Measurements from ENCODE around the gene ZBTB32.

ZBTB32 gene

GRCh38 chr19:35696835-35697234, 7.5 kb upstream of the ZBTB32 start:
- DNase-seq, result no peak

DNA sequence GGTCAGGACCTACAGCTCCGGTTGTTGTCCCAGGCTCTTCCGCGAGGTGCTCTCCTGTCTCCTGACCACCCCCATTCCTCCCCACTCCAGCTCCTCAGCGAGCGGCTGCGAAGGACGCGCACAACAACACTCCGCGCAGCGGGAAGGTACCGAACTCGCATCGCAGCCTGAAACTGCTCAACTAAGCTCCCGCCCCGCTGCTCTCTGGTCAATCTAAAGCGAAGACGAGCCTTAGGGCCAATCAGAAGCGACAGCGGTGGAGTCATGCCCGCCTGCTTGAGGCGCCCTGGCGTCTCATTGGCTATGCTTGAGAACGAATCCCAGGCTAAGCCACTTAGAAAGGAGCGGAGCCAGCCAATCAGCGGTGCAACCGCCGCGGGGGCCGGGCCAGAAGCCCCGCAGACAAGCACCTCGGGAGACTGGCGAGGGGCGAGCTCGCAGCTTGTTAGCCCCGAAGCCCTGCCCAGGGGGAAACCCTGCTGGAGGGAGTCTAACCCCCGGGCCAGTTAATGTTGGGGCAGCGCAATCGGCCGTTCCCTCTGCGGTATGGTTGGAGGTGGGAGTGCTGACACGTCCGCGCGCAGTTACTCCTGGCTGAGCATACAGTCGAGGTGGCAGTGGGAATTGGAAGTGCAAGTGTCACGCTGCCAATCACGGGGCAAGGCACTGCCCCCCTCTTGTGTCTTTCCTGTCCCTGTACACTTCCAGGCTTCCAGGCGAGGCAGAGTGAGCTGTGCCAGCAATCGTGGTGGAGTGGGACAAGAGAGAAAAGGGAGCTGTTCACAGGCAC, 1.9 kb upstream of the ZBTB32 start:
- peak; percentile 97 for DNase-seq

GRCh38 chr19:35703343-35703742, 1.0 kb upstream of the ZBTB32 start:
- DNase-seq, result no peak

GRCh38 chr19:35708391-35708790, 4.0 kb downstream of the ZBTB32 start:
- no peak for DNase-seq

DNA sequence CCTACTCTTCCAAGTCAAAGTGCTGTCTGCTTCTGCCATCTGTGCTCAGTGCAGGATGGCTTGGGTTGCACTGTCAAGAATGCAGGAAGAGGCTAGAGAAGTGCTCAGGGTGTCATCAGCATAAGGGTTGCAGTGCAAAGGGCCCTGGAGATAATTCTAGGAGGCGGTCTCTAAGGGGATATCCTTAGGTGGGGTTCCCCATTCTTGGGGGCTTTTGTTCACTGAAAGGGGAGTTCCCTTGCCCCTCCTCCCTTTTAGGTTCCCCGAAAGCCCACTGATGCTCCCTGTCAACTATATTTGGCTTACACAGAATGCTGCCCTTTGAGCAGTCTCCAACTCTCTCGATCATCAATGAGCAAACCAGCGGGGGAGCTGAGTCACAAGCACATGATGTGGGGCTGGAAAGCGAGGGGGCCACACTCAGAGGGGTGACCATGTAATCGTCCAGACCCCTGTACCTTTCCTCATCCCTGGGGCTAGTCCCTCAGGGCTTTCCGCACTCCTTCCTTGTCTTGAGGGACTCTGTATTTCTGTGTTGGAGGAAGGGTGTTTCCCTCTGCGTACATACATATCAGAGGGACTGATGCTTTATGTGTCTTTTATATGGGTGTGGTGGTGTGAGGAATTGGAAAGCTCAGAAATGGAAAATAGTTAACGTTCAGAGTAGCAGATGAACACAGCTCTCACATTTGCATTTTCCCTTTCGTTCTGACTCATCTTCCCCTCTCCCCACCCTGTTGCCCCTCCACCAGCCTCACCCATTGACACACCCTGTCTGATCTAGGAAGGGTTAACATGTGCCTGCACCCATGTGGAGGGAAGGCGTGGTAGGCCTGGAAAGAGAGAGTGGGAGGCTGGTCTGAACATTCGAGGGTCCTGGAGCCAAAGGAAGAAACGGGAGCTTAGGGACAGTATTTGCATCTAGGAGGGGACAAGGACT, 6.7 kb downstream of the ZBTB32 start:
- DNase-seq, result no peak

- DNase-seq, result no peak
Observed at GRCh38 chr19:35712567-35713505, 8.5 kb downstream of the ZBTB32 start.

DNA sequence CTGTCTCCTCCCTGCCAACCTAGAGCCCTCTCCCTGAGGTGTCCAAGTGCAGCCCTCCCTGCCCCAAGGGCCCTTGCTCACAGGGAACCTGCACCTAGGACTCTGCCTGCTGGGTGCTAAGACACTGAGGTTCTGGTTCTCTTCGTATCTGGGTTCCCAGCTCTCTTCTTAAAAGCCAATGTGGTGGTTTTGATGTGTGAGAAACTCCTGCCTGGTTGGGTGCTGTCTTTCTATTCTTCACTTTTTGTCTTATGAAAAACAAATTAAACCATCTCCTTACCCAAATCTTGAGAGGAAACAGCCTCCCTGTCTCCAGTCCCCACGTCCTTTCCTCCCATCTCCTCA, 9.1 kb downstream of the ZBTB32 start:
- no peak for DNase-seq

DNA sequence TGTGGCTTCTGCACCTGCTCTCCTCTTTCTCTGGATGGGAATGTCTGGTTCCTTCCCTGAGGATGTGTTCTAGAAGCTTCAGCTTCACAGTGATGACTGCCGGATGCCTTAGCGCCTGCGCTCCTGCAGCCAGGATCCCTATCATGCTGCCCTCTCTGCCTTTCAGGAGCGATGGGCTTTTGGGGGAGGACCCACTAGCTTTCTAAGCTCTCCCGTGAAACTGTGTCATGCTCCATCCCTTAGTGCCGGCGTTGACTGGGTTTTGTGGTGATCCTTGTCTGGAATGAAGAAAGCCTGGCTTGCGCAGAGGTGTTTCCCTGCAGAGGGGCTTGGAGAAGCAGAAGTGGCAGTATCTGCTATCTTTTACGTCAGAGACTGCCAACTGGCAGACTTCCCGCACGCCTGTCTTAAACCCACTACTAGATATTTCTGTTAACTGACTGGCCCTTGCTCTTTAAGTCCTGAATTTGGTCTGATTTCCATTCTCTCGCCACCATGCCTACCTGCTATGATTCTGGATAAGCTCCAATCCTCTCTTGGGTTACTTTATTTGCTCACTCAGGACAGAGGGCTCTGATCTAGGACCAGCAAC, 9.6 kb downstream of the ZBTB32 start:
- DNase-seq, result no peak

DNA sequence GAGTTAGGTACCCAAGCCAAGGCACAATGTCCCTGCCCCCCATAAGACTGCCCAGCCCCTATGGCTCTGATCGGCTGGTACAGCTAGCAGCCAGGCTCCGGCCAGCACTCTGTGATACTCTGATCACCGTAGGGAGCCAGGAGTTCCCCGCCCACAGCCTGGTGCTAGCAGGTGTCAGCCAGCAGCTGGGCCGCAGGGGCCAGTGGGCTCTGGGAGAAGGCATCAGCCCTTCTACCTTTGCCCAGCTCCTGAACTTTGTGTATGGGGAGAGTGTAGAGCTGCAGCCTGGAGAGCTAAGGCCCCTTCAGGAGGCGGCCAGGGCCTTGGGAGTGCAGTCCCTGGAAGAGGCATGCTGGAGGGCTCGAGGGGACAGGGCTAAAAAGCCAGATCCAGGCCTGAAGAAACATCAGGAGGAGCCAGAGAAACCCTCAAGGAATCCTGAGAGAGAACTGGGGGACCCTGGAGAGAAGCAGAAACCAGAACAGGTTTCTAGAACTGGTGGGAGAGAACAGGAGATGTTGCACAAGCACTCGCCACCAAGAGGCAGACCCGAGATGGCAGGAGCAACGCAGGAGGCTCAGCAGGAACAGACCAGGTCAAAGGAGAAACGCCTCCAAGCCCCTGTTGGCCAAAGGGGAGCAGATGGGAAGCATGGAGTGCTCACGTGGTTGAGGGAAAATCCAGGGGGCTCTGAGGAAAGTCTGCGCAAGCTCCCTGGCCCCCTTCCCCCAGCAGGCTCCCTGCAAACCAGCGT, 10.4 kb downstream of the ZBTB32 start:
- DNase-seq, result no peak

DNA sequence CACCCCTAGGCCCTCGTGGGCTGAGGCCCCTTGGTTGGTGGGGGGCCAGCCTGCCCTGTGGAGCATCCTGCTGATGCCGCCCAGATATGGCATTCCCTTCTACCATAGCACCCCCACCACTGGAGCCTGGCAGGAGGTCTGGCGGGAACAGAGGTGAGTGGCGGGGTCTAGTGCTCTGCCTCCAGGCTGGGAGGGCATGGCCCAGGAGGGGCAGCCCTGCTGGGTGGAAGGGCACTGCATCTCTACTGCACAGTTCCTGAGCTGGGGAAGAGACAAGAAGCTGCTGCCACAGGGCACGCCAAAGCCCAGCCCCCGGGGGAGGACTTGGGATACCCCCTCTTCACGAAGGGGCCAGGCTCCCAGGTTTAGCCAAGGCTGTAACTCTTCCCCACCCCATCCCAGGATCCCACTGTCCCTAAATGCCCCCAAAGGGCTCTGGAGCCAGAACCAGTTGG, 11.0 kb downstream of the ZBTB32 start:
- no peak for DNase-seq

DNA sequence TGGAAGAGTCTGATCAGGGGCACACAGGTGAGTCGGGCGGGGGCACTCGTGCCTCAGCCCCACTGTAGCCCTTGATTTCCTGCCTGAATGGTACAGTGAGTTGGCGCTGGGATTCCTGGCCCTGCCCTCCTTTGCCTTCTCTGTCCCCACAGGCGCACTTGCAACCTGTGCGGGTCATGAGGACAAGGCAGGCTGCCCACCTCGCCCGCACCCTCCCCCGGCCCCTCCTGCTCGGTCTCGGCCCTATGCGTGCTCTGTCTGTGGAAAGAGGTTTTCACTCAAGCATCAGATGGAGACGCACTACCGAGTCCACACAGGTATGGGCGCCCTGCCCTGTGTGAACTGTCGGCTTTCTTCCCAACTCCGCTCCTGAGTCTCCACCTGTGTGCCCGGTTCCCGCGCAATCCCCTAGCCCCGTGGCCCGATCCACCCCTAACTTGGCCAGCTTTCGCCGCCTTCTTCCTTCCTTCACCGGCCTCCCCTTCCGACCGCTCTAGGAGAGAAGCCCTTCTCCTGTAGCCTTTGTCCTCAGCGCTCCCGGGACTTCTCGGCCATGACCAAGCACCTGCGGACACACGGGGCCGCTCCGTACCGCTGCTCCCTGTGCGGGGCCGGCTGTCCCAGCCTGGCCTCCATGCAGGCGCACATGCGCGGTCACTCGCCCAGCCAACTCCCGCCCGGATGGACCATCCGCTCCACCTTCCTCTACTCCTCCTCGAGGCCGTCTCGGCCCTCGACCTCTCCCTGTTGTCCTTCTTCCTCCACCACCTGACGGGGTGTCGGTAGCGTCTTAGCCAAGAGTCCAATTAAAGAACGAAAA, 11.8 kb downstream of the ZBTB32 start:
- DNase-seq, result no peak

- peak; percentile 81 for DNase-seq
Observed at GRCh38 chr19:35716801-35717664, 12.7 kb downstream of the ZBTB32 start.

- DNase-seq, result peak; percentile 97
Observed at GRCh38 chr19:35717665-35718344, 13.4 kb downstream of the ZBTB32 start, which contains the start of gene KMT2B. Gene KMT2B (plus strand): TSS chr19:35718003. CDS start chr19:35718019, 16 bp downstream.

DNA sequence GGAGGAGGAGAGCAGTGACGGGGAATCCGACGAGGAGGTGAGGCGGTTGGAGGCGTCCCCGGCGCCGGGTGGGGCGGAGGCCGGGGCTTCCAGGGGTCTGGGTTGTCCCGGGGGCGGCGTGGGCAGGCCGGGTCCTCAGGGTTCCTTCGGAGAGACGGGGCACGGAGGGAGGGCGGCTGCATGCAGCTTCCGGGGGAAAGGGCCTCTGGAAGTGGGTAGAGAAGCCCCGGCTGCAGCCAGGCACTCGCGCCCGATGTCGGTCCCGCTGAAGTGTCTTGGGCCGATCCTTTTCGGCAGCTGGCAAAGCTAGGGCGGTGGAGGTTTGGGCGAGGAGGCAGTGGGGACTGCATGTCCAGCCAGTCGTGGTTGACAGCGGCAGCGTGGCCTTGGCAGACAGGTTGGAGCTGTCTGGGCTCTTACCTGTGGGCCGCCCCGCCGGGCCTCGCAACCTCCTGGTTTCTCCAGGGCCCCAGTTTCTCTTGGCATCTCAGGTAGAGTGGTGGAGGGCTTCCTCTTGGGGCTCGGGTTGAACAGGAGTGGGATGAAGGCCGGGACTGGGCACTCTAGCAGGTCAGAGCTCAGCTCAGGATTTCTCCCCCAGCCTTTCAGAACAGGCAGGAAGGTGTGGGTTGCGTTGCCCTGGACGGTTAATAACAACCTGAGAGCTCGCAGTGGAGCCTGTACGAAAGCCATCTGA, 14.1 kb downstream of the ZBTB32 start:
- peak; percentile 19 for DNase-seq

DNA sequence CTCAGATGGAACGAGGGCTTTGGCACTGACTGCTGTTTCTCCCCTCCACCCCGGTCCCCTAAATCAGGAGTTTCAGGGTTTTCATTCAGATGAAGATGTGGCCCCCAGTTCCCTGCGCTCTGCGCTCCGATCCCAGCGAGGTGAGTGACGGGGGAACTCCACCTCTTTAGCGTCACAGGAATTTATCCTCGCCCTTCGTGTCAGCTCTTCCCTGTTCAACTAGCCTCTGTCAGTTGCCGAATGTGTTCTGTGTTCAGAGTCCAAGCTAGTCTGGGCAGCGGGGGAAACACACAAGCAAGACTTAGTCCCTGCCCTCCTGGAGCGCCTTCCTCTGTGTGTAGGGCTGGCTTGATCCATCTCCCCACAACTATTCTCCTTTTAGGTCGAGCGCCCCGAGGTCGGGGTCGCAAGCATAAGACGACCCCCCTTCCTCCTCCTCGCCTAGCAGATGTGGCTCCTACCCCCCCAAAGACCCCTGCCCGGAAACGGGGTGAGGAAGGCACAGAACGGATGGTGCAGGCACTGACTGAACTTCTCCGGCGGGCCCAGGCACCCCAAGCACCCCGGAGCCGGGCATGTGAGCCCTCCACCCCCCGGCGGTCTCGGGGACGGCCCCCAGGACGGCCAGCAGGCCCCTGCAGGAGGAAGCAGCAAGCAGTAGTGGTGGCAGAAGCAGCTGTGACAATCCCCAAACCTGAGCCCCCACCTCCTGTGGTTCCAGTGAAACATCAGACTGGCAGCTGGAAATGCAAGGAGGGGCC, 15.2 kb downstream of the ZBTB32 start:
- DNase-seq, result no peak

- no peak for DNase-seq
Observed at GRCh38 chr19:35720163-35720524, 15.8 kb downstream of the ZBTB32 start.

DNA sequence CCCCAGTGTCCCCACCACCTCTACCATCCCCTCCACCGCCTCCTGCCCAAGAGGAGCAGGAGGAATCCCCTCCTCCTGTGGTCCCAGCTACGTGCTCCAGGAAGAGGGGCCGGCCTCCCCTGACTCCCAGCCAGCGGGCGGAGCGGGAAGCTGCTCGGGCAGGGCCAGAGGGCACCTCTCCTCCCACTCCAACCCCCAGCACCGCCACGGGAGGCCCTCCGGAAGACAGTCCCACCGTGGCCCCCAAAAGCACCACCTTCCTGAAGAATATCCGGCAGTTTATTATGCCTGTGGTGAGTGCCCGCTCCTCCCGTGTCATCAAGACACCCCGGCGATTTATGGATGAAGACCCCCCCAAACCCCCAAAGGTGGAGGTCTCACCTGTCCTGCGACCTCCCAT, 16.3 kb downstream of the ZBTB32 start:
- DNase-seq, result no peak

- DNase-seq, result no peak
Observed at GRCh38 chr19:35721374-35721773, 17.0 kb downstream of the ZBTB32 start.

Data from fibroblast of skin of right biceps (primary cell).